Sciatic nerve (tissue), 2 donors: ENCODE data around the gene PIK3CB. TPM values are rescaled to one million over a fixed set of nuclear protein-coding genes. Genes with fewer than 3 reads are reported as not detected.

Experiments
- ATAC-seq: fragments of 200-7000 bp; cut with Tn5 transposase; one replicate; pipeline ENCODE4 v1.9.1; 2020; ENCODE audit warnings: mild to moderate bottlenecking, moderate library complexity
- DNase-seq: peaks from one replicate; pipeline ENCODE4 v3.0.0-alpha.2; 2020; ENCODE audit warnings: low spot score
- intact Hi-C: fragments of 100-400 bp; cut with DNase I; formaldehyde crosslinking; loops from one replicate; pipeline ENCODE4 v1.14.2; 2022
- total RNA-seq: library from RNA; stranded (reverse); fragmentation: NEBNext Ultra II Directional; extraction: Animal tissue kit (Norgen Biotek cat#: 25700); gene quantifications from one replicate; pipeline ENCODE4 v1.2.1, GENCODE V29; 2021
- donor health status: DM: no; HTN: no; CAD: no.
- donor health status: DM: no; HTN: no; CAD: no.

PIK3CB gene
- total RNA-seq, result 28.8 TPM

- DNase-seq, result peak; percentile 90
- intact Hi-C loops, result no loop called here
- peak; percentile 97 for ATAC-seq
Measured at GRCh38 chr3:138834596-138835396, at the start of gene PIK3CB. Gene PIK3CB, minus strand, starts transcription at chr3:138834928. Its CDS starts 75,585 bp downstream, at chr3:138759343.

GRCh38 chr3:138881233-138881632 lies 46.5 kb upstream of the PIK3CB start:
- intact Hi-C loops, result no loop called here
- no peak for ATAC-seq
- DNase-seq, result no peak

- intact Hi-C loops, result no loop called here
- ATAC-seq, result no peak
- no peak for DNase-seq
Measured at GRCh38 chr3:138879541-138880380, 45.0 kb upstream of the PIK3CB start.

- DNase-seq (no peak), ATAC-seq (no peak)
- intact Hi-C loops, result no loop called here
Measured at GRCh38 chr3:138877226-138877625, 42.5 kb upstream of the PIK3CB start.

- ATAC-seq (no peak), DNase-seq (no peak)
- intact Hi-C loops, result no loop called here
Measured at GRCh38 chr3:138875754-138876664, 41.3 kb upstream of the PIK3CB start.

- no peak for ATAC-seq
- intact Hi-C loops, result no loop called here
- DNase-seq, result no peak
Measured at GRCh38 chr3:138875096-138875753, 40.5 kb upstream of the PIK3CB start.

- no peak for DNase-seq
- ATAC-seq, result no peak
Measured at GRCh38 chr3:138873471-138874278, 38.9 kb upstream of the PIK3CB start.

GRCh38 chr3:138872632-138873031 lies 37.9 kb upstream of the PIK3CB start:
- no peak for DNase-seq

More at GRCh38 chr3:138873471-138874278, 38.9 kb upstream of the PIK3CB start:
- intact Hi-C loops, result no loop called here

GRCh38 chr3:138867996-138868395 lies 33.3 kb upstream of the PIK3CB start:
- intact Hi-C loops, result no loop called here
- no peak for DNase-seq
- no peak for ATAC-seq

More at GRCh38 chr3:138872632-138873031, 37.9 kb upstream of the PIK3CB start:
- intact Hi-C loops, result no loop called here
- ATAC-seq, result no peak

- ATAC-seq (no peak), DNase-seq (no peak)
- intact Hi-C loops, result no loop called here
Measured at GRCh38 chr3:138863776-138864113, 29.0 kb upstream of the PIK3CB start.

GRCh38 chr3:138862924-138863775 lies 28.4 kb upstream of the PIK3CB start:
- intact Hi-C loops, result no loop called here
- peak; percentile 62 for ATAC-seq
- DNase-seq, result no peak

- peak; percentile 48 for ATAC-seq
- DNase-seq, result no peak
- intact Hi-C loops, result no loop called here
Measured at GRCh38 chr3:138862531-138862923, 27.8 kb upstream of the PIK3CB start.

GRCh38 chr3:138861798-138862197 lies 27.1 kb upstream of the PIK3CB start:
- intact Hi-C loops, result no loop called here
- DNase-seq (no peak), ATAC-seq (no peak)

GRCh38 chr3:138856799-138857198 lies 22.1 kb upstream of the PIK3CB start:
- intact Hi-C loops, result no loop called here
- ATAC-seq, result no peak
- no peak for DNase-seq

GRCh38 chr3:138854940-138855339 lies 20.2 kb upstream of the PIK3CB start:
- ATAC-seq (no peak), DNase-seq (no peak)
- intact Hi-C loops, result no loop called here

- no peak for ATAC-seq
- intact Hi-C loops, result no loop called here
Measured at GRCh38 chr3:138854204-138854603, 19.5 kb upstream of the PIK3CB start.

GRCh38 chr3:138850151-138850550 lies 15.4 kb upstream of the PIK3CB start:
- no peak for ATAC-seq
- intact Hi-C loops, result no loop called here
- DNase-seq, result no peak

More at GRCh38 chr3:138854204-138854603, 19.5 kb upstream of the PIK3CB start:
- DNase-seq, result no peak
